Esophagus squamous epithelium (tissue), 4 donors: ENCODE data around the gene PTK6.

Source experiments
- POLR2A ChIP-seq, 4 donors: fragments of 450-650 bp; IDR thresholded peaks; one replicate each; pipeline ENCODE4 v1.6.1; 2017; ENCODE audit warnings: antibody characterized with exemption in 4 of 4, mild to moderate bottlenecking in 4 of 4, moderate library complexity in 3 of 4
- TF ChIP-seq, protein P1 (sequence below), 6 experiments: fragments of 450-650 bp in 4 of 6; fragments of 200-600 bp in 2 of 6; sonication (generic) in 2 of 6; IDR thresholded peaks; one replicate each; pipeline ENCODE4 v1.5.1; 2016 to 2019; ENCODE audit warnings: antibody characterized with exemption in 6 of 6, mild to moderate bottlenecking in 4 of 6, moderate library complexity in 4 of 6

DNA sequence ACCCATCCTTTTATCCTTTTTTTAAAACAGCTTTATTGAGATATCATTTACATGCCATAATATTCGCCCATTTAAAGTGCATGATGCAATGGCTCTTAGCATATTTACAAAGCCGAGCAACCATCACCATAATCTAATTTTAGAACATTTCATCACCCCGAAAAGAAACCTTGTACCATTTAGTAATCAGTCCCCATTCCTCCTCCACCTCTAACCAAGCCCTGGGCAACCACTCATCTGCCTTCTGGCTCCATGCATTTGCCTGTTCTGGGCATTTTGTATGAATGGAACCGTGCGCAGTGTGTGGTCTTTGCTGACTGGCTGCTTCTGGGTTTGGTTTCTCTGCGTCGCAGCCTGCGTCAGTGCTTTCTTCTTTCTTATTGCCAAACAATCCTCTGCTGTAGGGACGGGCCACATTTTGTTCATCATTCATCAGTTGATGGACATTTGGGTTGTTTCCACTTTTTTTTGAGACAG, 28.1 kb downstream of the PTK6 start:
- TF ChIP-seq, protein P1, sequence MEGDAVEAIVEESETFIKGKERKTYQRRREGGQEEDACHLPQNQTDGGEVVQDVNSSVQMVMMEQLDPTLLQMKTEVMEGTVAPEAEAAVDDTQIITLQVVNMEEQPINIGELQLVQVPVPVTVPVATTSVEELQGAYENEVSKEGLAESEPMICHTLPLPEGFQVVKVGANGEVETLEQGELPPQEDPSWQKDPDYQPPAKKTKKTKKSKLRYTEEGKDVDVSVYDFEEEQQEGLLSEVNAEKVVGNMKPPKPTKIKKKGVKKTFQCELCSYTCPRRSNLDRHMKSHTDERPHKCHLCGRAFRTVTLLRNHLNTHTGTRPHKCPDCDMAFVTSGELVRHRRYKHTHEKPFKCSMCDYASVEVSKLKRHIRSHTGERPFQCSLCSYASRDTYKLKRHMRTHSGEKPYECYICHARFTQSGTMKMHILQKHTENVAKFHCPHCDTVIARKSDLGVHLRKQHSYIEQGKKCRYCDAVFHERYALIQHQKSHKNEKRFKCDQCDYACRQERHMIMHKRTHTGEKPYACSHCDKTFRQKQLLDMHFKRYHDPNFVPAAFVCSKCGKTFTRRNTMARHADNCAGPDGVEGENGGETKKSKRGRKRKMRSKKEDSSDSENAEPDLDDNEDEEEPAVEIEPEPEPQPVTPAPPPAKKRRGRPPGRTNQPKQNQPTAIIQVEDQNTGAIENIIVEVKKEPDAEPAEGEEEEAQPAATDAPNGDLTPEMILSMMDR (IDR thresholded peaks at IDR 0.05): no peak
- no peak for TF ChIP-seq POLR2A (IDR thresholded peaks at IDR 0.05)
